ENCODE results near the gene LAMA3. TPM values are rescaled to one million over a fixed set of nuclear protein-coding genes. Genes with fewer than 3 reads are reported as not detected.

Gene LAMA3
- 859 and 1,149 TPM in 2 replicates for total RNA-seq

GRCh38 chr18:23689031-23689615, at the start of gene LAMA3:
TSS of gene LAMA3 (plus strand) at chr18:23689453. CDS start at chr18:23689684, 231 bp downstream.

GRCh38 chr18:23662309-23663263, 26.7 kb upstream of the LAMA3 start, which contains the start of gene ANKRD29:
TSS of gene ANKRD29 (minus strand) at chr18:23662911. CDS start at chr18:23662730, 181 bp downstream.

Other genes starting within 250 kb of the LAMA3 start
- 148 and 173 TPM in 2 replicates for gene RIOK3, start 236.2 kb upstream of the LAMA3 start, total RNA-seq
- gene RMC1, start 185.9 kb upstream of the LAMA3 start, total RNA-seq = 35.8 and 38.3 TPM in 2 replicates
- 154 and 225 TPM in 2 replicates for gene NPC1, start 102.9 kb upstream of the LAMA3 start, total RNA-seq
- gene ANKRD29, start 26.5 kb upstream of the LAMA3 start, total RNA-seq = 8.9 and 23.4 TPM in 2 replicates